Heart right ventricle (tissue), 16 donors: Measurements from ENCODE around the gene SLC25A6. TPM values are rescaled to one million over a fixed set of nuclear protein-coding genes. Genes with fewer than 3 reads are reported as not detected.

ENCODE experiments used
- ATAC-seq, 8 donors: fragments of 200-7000 bp; cut with Tn5 transposase; one replicate each; pipeline ENCODE4 v1.9.1; 2020; ENCODE audit warnings: mild to moderate bottlenecking in 8 of 8, moderate library complexity in 8 of 8, moderate number of reproducible peaks in 1 of 8
- DNase-seq, 2 donors: peaks; one replicate each; pipeline ENCODE4 v3.0.0-alpha.2; 2020
- H3K27ac ChIP-seq, 10 donors: fragments of 200-600 bp; sonication (generic) in 2 of 10; one replicate each; pipeline versions ENCODE4 v1.5.0 to v1.8.0; 2020 to 2022; ENCODE audit warnings: mild to moderate bottlenecking in 3 of 10
- H3K27me3 ChIP-seq, 7 donors: fragments of 200-600 bp; one replicate each; pipeline ENCODE4 v1.8.0; 2021 to 2022; ENCODE audit warnings: mild to moderate bottlenecking in 2 of 7
- H3K36me3 ChIP-seq, 9 donors: fragments of 200-600 bp; sonication (generic) in 1 of 9; one replicate each; pipeline versions ENCODE4 v1.5.0 to v1.8.0; 2020 to 2022; ENCODE audit warnings: mild to moderate bottlenecking in 2 of 9
- H3K4me1 ChIP-seq, 9 donors: fragments of 200-600 bp; sonication (generic) in 1 of 9; one replicate each; pipeline versions ENCODE4 v1.5.0 to v1.8.0; 2020 to 2022; ENCODE audit warnings: mild to moderate bottlenecking in 4 of 9
- H3K4me3 ChIP-seq, 10 donors: fragments of 200-600 bp; sonication (generic) in 2 of 10; one replicate each; pipeline versions ENCODE4 v1.5.0 to v1.8.0; 2020 to 2022; ENCODE audit warnings: mild to moderate bottlenecking in 7 of 10, moderate library complexity in 2 of 10
- H3K9me3 ChIP-seq, 11 donors: fragments of 200-600 bp in 10 of 11; sonication (generic) in 2 of 11; one replicate each; pipeline versions ENCODE4 v1.5.0 to v1.8.0; 2013 to 2022; ENCODE audit warnings: mild to moderate bottlenecking in 2 of 11, control low read depth in 1 of 11, moderate library complexity in 1 of 11
- CTCF ChIP-seq, 9 donors: fragments of 200-600 bp; sonication (generic) in 2 of 9; IDR thresholded peaks; one replicate each; pipeline versions ENCODE4 v1.5.0 to v1.8.0; 2021 to 2022; ENCODE audit warnings: antibody characterized with exemption in 9 of 9, mild to moderate bottlenecking in 5 of 9, moderate library complexity in 1 of 9
- WGBS, 2 donors: extraction: QIAGEN DNeasy Blood & Tissue Kit; methylation state at CpG; one replicate each; pipeline ENCODE4 v1.1.7; 2013; ENCODE audit warnings: inconsistent platforms in 1 of 2; 5-methylcytosine and 5-hydroxymethylcytosine counted together
- intact Hi-C, 10 donors: fragments of 100-400 bp; cut with DNase I; formaldehyde crosslinking; loops; one replicate each; pipeline versions ENCODE4 v1.11.1 to v1.14.2; 2022
- polyA plus RNA-seq, 2 donors: library from polyadenylated mRNA; stranded (reverse); fragments of 200-250 nt; gene quantifications; one replicate each; pipeline ENCODE4 v1.2.3, GENCODE V29; 2013
- total RNA-seq, 10 donors: library from RNA; stranded (reverse); fragmentation: NEBNext Ultra II Directional in 3 of 10; extraction: Animal tissue kit (Norgen Biotek cat#: 25700) in 3 of 10; gene quantifications; one replicate each; pipeline versions ENCODE4 v1.2.1 to v1.2.4, GENCODE V29; 2021 to 2023
- donor health status: Arrhythmogenic right ventricular cardiomyopathy.
- donor health status: ischemic (EF 13 %, LVEDD 7.1; RV severe dilation, severe dysfunction).
- donor health status: healthy with polysubstance abuse.
- donor health status: DM: no; HTN: yes; CAD: no.
- donor health status: DM: no; HTN: no; CAD: no.
- donor health status: ischemic (EF 25% LVEDD 6.9; RV normal size, moderate dysfunction).
- donor health status: ischemic (EF 25% LVEDD 5.7; RV mildly dilated, moderate dysfunction).
- donor health status: healthy.
- donor health status: DM: yes; HTN: yes; CAD: no.
- donor health status: Ischemic cardiomyopathy.
- donor health status: ischemic (EF 35%, LVEDD 5.7; RV mildly dilated, moderate dysfunction).
- donor health status: nonischemic (EF 11% LVEDD 7.7; RV severe dilation, severe dysfunction).
- donor health status: DM: yes; HTN: yes; CAD: no.
- donor health status: PGD.
- donor health status: ischemic (EF 29% LVEDD 5.4; RV normal size, mild dysfunction).
- donor health status: nonischemic (EF 23%, LVEDD 6.1; RV moderate dilation, normal function).

The SLC25A6 gene
- total and polyA plus RNA-seq, 12 donors = 74.8 to 272 (median 141) TPM

- Histone ChIP-seq H3K9me3 (peaks cover 0 to 15% (median 6%) of the 10 kb centered on the region in 11 donors), H3K36me3 (peaks cover 0 to 3% (median 0%) of the 10 kb centered on the region in 9 donors), H3K4me3 (peak within 1 kb of the TSS in 9 of 10 donors; percentile 38 to 64 (median 56)), H3K27me3 (no peaks in the 10 kb centered on the region), H3K4me1 (peaks cover 0 to 48% (median 4%) of the 10 kb centered on the region in 9 donors), H3K27ac (peak within 1 kb of the TSS in 9 of 10 donors; percentile 2 to 89 (median 80))
- ATAC-seq (peak; percentile 74 to 93 (median 82)), DNase-seq (peak in 1 of 2 donors; percentile 58)
- intact Hi-C loops = no loop called here
- 11 to 20% methylated on average over 14 of the region's 14 CpGs for WGBS, 2 donors
- no peak for TF ChIP-seq CTCF (IDR thresholded peaks at IDR 0.05)
These were observed 55.5 kb downstream of the SLC25A6 start, which contains the start of gene IL3RA for GRCh38 chrX:1336331-1336943. Gene IL3RA, plus strand, starts transcription at chrX:1336785. Its CDS starts 4,981 bp downstream, at chrX:1341766.

Other genes with a start within 250 kb of the SLC25A6 start
- under 1 TPM in 4 of 10 donors, not detected in 6; 0.14 to 0.51 (median 0.39) TPM for gene CRLF2, start 179.5 kb downstream of the SLC25A6 start, total RNA-seq
- gene CRLF2, start 179.5 kb downstream of the SLC25A6 start, polyA plus RNA-seq = under 1 TPM in 1 of 2 donors, not detected in 1; 0.07 TPM
- 10 to 100 TPM in 1 of 10 donors, 1 to 10 TPM in 8, under 1 TPM in 1; 0.86 to 15.4 (median 1.9) TPM for gene CSF2RA, start 123.3 kb downstream of the SLC25A6 start, total RNA-seq
- 1 to 10 TPM; 1.1 to 2.6 TPM for gene CSF2RA, start 123.3 kb downstream of the SLC25A6 start, polyA plus RNA-seq
- gene IL3RA, start 55.3 kb downstream of the SLC25A6 start, total RNA-seq = 10 to 100 TPM in 1 of 10 donors, 1 to 10 TPM in 9; 4.5 to 11.4 (median 5.0) TPM
- 10 to 100 TPM; 15.2 to 20.8 TPM for gene IL3RA, start 55.3 kb downstream of the SLC25A6 start, polyA plus RNA-seq
- gene ASMTL, start 60.8 kb upstream of the SLC25A6 start, total RNA-seq = 10 to 100 TPM; 23.3 to 50.6 (median 38.3) TPM
- gene ASMTL, start 60.8 kb upstream of the SLC25A6 start, polyA plus RNA-seq = 10 to 100 TPM; 16.6 to 40.7 TPM
- 1 to 10 TPM; 1.2 to 6.7 (median 4.1) TPM for gene P2RY8, start 145.1 kb upstream of the SLC25A6 start, total RNA-seq
- 1 to 10 TPM; 1.0 to 3.2 TPM for gene P2RY8, start 145.1 kb upstream of the SLC25A6 start, polyA plus RNA-seq
- gene AKAP17A, start 199.5 kb upstream of the SLC25A6 start, total RNA-seq = 10 to 100 TPM; 12.2 to 20.3 (median 15.8) TPM
- gene AKAP17A, start 199.5 kb upstream of the SLC25A6 start, polyA plus RNA-seq = 10 to 100 TPM; 21.1 to 35.6 TPM
- gene ASMT, start 222.9 kb upstream of the SLC25A6 start, total RNA-seq = not detected
- under 1 TPM; 0.09 to 0.37 TPM for gene ASMT, start 222.9 kb upstream of the SLC25A6 start, polyA plus RNA-seq